NAMALWA (cell line): ENCODE results near the gene ADAMTS6.
A peak's percentile ranks its signal among the peaks of the same experiment; 100 is the strongest.
"Not testable (repeated sequence)": the region's sequence is repeated elsewhere in the genome, so short reads cannot be mapped to it uniquely, and the experiment has no call there.

Source experiments
- DNase-seq: peaks from one replicate; pipeline ENCODE4 v3.0.0-alpha.2; 2015; ENCODE audit warnings: low spot score

The ADAMTS6 gene

GRCh38 chr5:65481635-65482295 is at the start of gene ADAMTS6:
Gene ADAMTS6, minus strand, starts transcription at chr5:65481920. Its CDS starts 8,247 bp downstream, at chr5:65473673.
- peak; percentile 96 for DNase-seq

- DNase-seq: no peak
Measured at GRCh38 chr5:65530904-65531303, 49.2 kb upstream of the ADAMTS6 start.

- DNase-seq: no peak
Measured at GRCh38 chr5:65525726-65526125, 44.0 kb upstream of the ADAMTS6 start.

GRCh38 chr5:65512170-65512937 is 30.6 kb upstream of the ADAMTS6 start:
- DNase-seq: no peak

- no peak for DNase-seq
Measured at GRCh38 chr5:65508978-65509377, 27.3 kb upstream of the ADAMTS6 start.

- DNase-seq: no peak
Measured at GRCh38 chr5:65506961-65507360, 25.2 kb upstream of the ADAMTS6 start.

GRCh38 chr5:65489119-65489518 is 7.4 kb upstream of the ADAMTS6 start:
- DNase-seq: no peak

- not testable (repeated sequence) for DNase-seq
Measured at GRCh38 chr5:65488038-65488687, 6.4 kb upstream of the ADAMTS6 start.

GRCh38 chr5:65486803-65487202 is 5.1 kb upstream of the ADAMTS6 start:
- not testable (repeated sequence) for DNase-seq

- no peak for DNase-seq
Measured at GRCh38 chr5:65485405-65485804, 3.7 kb upstream of the ADAMTS6 start.

GRCh38 chr5:65483546-65484346 is 2.0 kb upstream of the ADAMTS6 start:
- DNase-seq: peak; percentile 83

GRCh38 chr5:65482736-65483545 is 1.2 kb upstream of the ADAMTS6 start:
- DNase-seq: peak; percentile 58

- DNase-seq: no peak
Measured at GRCh38 chr5:65482296-65482735, 596 bp upstream of the ADAMTS6 start.

- DNase-seq: no peak
Measured at GRCh38 chr5:65481171-65481581, 544 bp downstream of the ADAMTS6 start.

GRCh38 chr5:65480306-65480865 is 1.3 kb downstream of the ADAMTS6 start:
- peak; percentile 86 for DNase-seq

GRCh38 chr5:65479527-65479926 is 2.2 kb downstream of the ADAMTS6 start:
- DNase-seq: no peak

- no peak for DNase-seq
Measured at GRCh38 chr5:65478336-65478735, 3.4 kb downstream of the ADAMTS6 start.

- DNase-seq: no peak
Measured at GRCh38 chr5:65475895-65476294, 5.8 kb downstream of the ADAMTS6 start.

- no peak for DNase-seq
Measured at GRCh38 chr5:65475336-65475735, 6.4 kb downstream of the ADAMTS6 start.

- no peak for DNase-seq
Measured at GRCh38 chr5:65474130-65474711, 7.5 kb downstream of the ADAMTS6 start.
